ENCODE measurements around the gene SLC13A2. TPM values are rescaled to one million over a fixed set of nuclear protein-coding genes. Genes with fewer than 3 reads are reported as not detected.

The SLC13A2 gene
- polyA plus RNA-seq, 3 donors = not detected

DNA sequence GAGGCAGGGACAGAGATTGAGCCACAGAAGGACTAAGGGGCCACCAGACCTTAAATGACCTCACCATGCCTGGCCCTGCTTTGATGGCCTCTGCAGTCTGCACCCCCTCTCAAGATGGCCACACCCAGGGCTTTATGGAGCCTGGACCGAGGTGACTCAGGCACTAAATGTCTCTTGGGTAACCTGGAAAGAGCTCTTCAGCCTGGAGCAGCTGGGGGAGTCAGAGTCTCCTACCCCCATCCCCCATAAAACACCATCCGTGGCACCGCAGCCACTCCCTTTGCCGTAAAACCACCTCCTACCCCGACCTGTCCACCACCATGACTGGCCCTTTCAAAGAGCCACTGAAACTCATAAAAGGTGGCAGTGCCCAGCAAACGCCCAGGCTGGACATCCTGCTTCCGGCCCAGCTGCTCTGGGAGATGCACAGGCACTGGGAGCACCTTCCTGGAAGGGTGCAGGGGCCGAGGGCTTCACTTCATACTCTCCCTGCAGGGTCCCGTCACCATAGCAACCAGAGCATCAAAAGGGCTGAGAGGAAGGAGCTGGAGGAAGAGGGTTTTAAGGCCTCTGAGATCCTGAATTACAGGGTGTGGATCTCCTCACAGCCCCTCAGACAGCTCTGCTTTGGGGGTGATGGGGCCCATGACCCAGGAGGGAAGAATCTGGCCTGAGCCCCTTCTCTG, 55.0 kb downstream of the SLC13A2 start:
- no peak overlapping the region for H3K27ac Mint-ChIP-seq
- no peak overlapping the region for H3K9ac ChIP-seq (ENCODE audit: insufficient read depth, low read length, poor library complexity, severe bottlenecking)

DNA sequence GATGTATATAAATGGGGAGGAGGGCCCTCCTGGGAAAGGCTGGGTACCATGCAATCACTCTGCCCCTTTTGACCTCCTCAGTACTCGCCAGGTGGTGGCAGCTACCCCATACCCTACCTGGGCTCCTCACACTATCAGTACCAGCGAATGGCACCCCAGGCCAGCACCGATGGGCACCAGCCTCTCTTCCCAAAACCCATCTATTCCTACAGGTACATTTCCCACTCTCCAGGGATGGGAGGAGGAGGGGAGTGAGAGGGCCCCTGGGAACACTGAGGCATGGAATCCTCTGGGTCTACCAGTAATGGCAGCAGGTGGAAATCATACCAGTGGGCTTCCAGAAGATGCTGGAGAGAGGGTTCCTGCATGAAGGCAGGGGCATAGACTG, 55.6 kb downstream of the SLC13A2 start:
- no CpG with 5 or more reads among the region's 3 CpGs for WGBS (ENCODE audit: insufficient coverage)
- peaks cover 2 to 9% (median 6%) of the 10 kb centered on the region in 3 donors for H3K27me3 Mint-ChIP-seq (ENCODE audit: low read depth in 3 of 3)
- H3K36me3 ChIP-seq (replicated peaks in 1 of 2; ENCODE audit: control insufficient read depth in 1 of 2, insufficient read depth in 2 of 2, low read length in 2 of 2) = no peaks in the 10 kb centered on the region
- no peak overlapping the region for H2AFZ ChIP-seq (ENCODE audit: insufficient read depth, low read depth, low read length, poor library complexity, severe bottlenecking)
- H3K4me2 ChIP-seq (replicated peaks; ENCODE audit: extremely low read depth, low read length, poor library complexity, severe bottlenecking) = no peak overlapping the region
- DNase-seq = no peak
- no peak overlapping the region for H3K27ac Mint-ChIP-seq
- no peak overlapping the region for H3K27ac ChIP-seq (ENCODE audit: low read depth in 1 of 2, low read length in 2 of 2)
- H4K20me1 ChIP-seq (ENCODE audit: insufficient read depth, low read length) = no peaks in the 10 kb centered on the region
- H3K4me1 ChIP-seq (ENCODE audit: control insufficient read depth in 1 of 2, insufficient read depth in 2 of 2, low read length in 2 of 2) = no peaks in the 10 kb centered on the region
- no peaks in the 10 kb centered on the region for H3K9me3 ChIP-seq (replicated peaks in 1 of 2; ENCODE audit: control insufficient read depth in 1 of 2, insufficient read depth in 1 of 2, low read length in 2 of 2)
- no peak overlapping the region for H3K9ac ChIP-seq (ENCODE audit: insufficient read depth, low read length, poor library complexity, severe bottlenecking)
- TF ChIP-seq, protein P1, sequence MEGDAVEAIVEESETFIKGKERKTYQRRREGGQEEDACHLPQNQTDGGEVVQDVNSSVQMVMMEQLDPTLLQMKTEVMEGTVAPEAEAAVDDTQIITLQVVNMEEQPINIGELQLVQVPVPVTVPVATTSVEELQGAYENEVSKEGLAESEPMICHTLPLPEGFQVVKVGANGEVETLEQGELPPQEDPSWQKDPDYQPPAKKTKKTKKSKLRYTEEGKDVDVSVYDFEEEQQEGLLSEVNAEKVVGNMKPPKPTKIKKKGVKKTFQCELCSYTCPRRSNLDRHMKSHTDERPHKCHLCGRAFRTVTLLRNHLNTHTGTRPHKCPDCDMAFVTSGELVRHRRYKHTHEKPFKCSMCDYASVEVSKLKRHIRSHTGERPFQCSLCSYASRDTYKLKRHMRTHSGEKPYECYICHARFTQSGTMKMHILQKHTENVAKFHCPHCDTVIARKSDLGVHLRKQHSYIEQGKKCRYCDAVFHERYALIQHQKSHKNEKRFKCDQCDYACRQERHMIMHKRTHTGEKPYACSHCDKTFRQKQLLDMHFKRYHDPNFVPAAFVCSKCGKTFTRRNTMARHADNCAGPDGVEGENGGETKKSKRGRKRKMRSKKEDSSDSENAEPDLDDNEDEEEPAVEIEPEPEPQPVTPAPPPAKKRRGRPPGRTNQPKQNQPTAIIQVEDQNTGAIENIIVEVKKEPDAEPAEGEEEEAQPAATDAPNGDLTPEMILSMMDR (IDR thresholded peaks at IDR 0.05) = no peak
- H3K27me3 ChIP-seq (ENCODE audit: control insufficient read depth in 2 of 2, insufficient read depth in 2 of 2, low read length in 2 of 2) = no peaks in the 10 kb centered on the region
- no peaks in the 10 kb centered on the region for H3K79me2 ChIP-seq (ENCODE audit: insufficient read depth, low read length)
- no peaks in the 10 kb centered on the region for H3K4me1 Mint-ChIP-seq
- no peak overlapping the region for H3K4me3 ChIP-seq (replicated peaks in 1 of 3; ENCODE audit: low read depth in 2 of 3, low read length in 3 of 3)
- H3K36me3 Mint-ChIP-seq = no peaks in the 10 kb centered on the region
- H3K9me3 Mint-ChIP-seq = no peaks in the 10 kb centered on the region
- H3K4me3 Mint-ChIP-seq = no peak overlapping the region
- intact Hi-C loops (cut with micrococcal nuclease) = no loop called here

More for the DNA sequence above, 55.0 kb downstream of the SLC13A2 start:
- peaks cover 2 to 9% (median 6%) of the 10 kb centered on the region in 3 donors for H3K27me3 Mint-ChIP-seq (ENCODE audit: low read depth in 3 of 3)
- Histone ChIP-seq H3K4me3 (replicated peaks in 1 of 3; ENCODE audit: low read depth in 2 of 3, low read length in 3 of 3) (no peak overlapping the region), H4K20me1 (ENCODE audit: insufficient read depth, low read length) (no peaks in the 10 kb centered on the region), H3K27ac (ENCODE audit: low read depth in 1 of 2, low read length in 2 of 2) (no peak overlapping the region), H3K4me1 (ENCODE audit: control insufficient read depth in 1 of 2, insufficient read depth in 2 of 2, low read length in 2 of 2) (no peaks in the 10 kb centered on the region), H3K4me2 (replicated peaks; ENCODE audit: extremely low read depth, low read length, poor library complexity, severe bottlenecking) (no peak overlapping the region), H3K79me2 (ENCODE audit: insufficient read depth, low read length) (no peaks in the 10 kb centered on the region), H2AFZ (ENCODE audit: insufficient read depth, low read depth, low read length, poor library complexity, severe bottlenecking) (no peak overlapping the region), H3K27me3 (ENCODE audit: control insufficient read depth in 2 of 2, insufficient read depth in 2 of 2, low read length in 2 of 2) (no peaks in the 10 kb centered on the region), H3K36me3 (replicated peaks in 1 of 2; ENCODE audit: control insufficient read depth in 1 of 2, insufficient read depth in 2 of 2, low read length in 2 of 2) (no peaks in the 10 kb centered on the region), H3K9me3 (replicated peaks in 1 of 2; ENCODE audit: control insufficient read depth in 1 of 2, insufficient read depth in 1 of 2, low read length in 2 of 2) (no peaks in the 10 kb centered on the region)
- no peaks in the 10 kb centered on the region for H3K4me1 Mint-ChIP-seq
- 83% methylated on average over 6 of the region's 9 CpGs for WGBS (ENCODE audit: insufficient coverage)
- intact Hi-C loops (cut with micrococcal nuclease) = no loop called here
- H3K9me3 Mint-ChIP-seq = no peaks in the 10 kb centered on the region
- TF ChIP-seq, protein P1 (IDR thresholded peaks at IDR 0.05) = no peak
- H3K4me3 Mint-ChIP-seq = no peak overlapping the region
- no peak for DNase-seq
- H3K36me3 Mint-ChIP-seq = no peaks in the 10 kb centered on the region
